HepG2 (cell line): ENCODE measurements around the gene CDHR5.

Experiments used
- GABPA ChIP-seq, 2 experiments: IDR thresholded peaks; 2 replicates each; pipeline ENCODE4 v1.6.1; 2011 to 2016; ENCODE audit warnings: low read depth in 2 of 2, low read length in 1 of 2, missing biosample characterization in 1 of 2, missing genetic modification characterization in 1 of 2
- MAFK ChIP-seq, 2 experiments: IDR thresholded peaks in 1 of 2; conservative IDR thresholded peaks in 1 of 2; 2 replicates each; pipeline ENCODE4 v1.6.1; 2011; ENCODE audit warnings: improper control_type of control experiment in 2 of 2, low read length in 2 of 2
- MAZ ChIP-seq, 2 experiments: sonication (generic) in 1 of 2; formaldehyde crosslinking in 1 of 2; IDR thresholded peaks; 2 replicates each; pipeline versions ENCODE4 v1.5.0 to v1.6.1; 2012 to 2020; ENCODE audit warnings: low read depth in 2 of 2, mild to moderate bottlenecking in 2 of 2, borderline replicate concordance in 1 of 2, improper control_type of control experiment in 1 of 2, low read length in 1 of 2, missing genetic modification reagents in 1 of 2, moderate library complexity in 1 of 2
- NFYB ChIP-seq: sonication (generic); formaldehyde crosslinking; IDR thresholded peaks from 2 replicates; pipeline ENCODE4 v1.4.0; 2020; ENCODE audit warnings: missing genetic modification reagents
- NR1H2 ChIP-seq: sonication (generic); formaldehyde crosslinking; IDR thresholded peaks from 2 replicates; pipeline ENCODE4 v1.8.1; 2022; ENCODE audit warnings: low read depth, missing genetic modification reagents, borderline replicate concordance
- PCBP1 ChIP-seq: fragments of 200-400 bp; formaldehyde crosslinking; IDR thresholded peaks from 2 replicates; pipeline ENCODE4 v1.6.1; 2017; ENCODE audit warnings: mild to moderate bottlenecking, low read depth, low read length, borderline replicate concordance
- POLR2A ChIP-seq, 2 experiments: IDR thresholded peaks; 2 replicates each; pipeline ENCODE4 v1.6.1; 2011; ENCODE audit warnings: low read depth in 2 of 2, low read length in 2 of 2, mild to moderate bottlenecking in 1 of 2, moderate library complexity in 1 of 2; ENCODE audit not compliant: insufficient read depth in 1 of 2
- SIN3A ChIP-seq: IDR thresholded peaks from 2 replicates; pipeline ENCODE4 v1.6.1; 2011; ENCODE audit warnings: low read depth, mild to moderate bottlenecking, control low read depth, low read length, borderline replicate concordance
- SKIL ChIP-seq: sonication (generic); formaldehyde crosslinking; IDR thresholded peaks from 2 replicates; pipeline ENCODE4 v1.8.0; 2022; ENCODE audit warnings: missing genetic modification reagents, mild to moderate bottlenecking, moderate library complexity, borderline replicate concordance
- SRSF9 ChIP-seq: fragments of 200-400 bp; formaldehyde crosslinking; IDR thresholded peaks from 2 replicates; pipeline ENCODE4 v1.6.1; 2018; ENCODE audit warnings: borderline replicate concordance, mild to moderate bottlenecking, low read depth, low read length; ENCODE audit not compliant: insufficient read depth, poor library complexity, severe bottlenecking
- ZNF275 ChIP-seq: sonication (generic); formaldehyde crosslinking; IDR thresholded peaks from 2 replicates; pipeline ENCODE4 v1.8.0; 2022; ENCODE audit warnings: missing genetic modification reagents, mild to moderate bottlenecking, inconsistent platforms, borderline replicate concordance
- ZNF674 ChIP-seq: sonication (generic); formaldehyde crosslinking; IDR thresholded peaks from 2 replicates; pipeline ENCODE4 v1.5.0; 2020; ENCODE audit warnings: low read depth, mild to moderate bottlenecking, missing genetic modification reagents
- ZNF761 ChIP-seq: sonication (generic); formaldehyde crosslinking; conservative IDR thresholded peaks from 2 replicates; pipeline ENCODE4 v1.4.0; 2020; ENCODE audit warnings: mild to moderate bottlenecking, missing genetic modification reagents

GRCh38 chr11:575996-576768 lies 48.6 kb downstream of the CDHR5 start, which contains the start of gene PHRF1:
- TF ChIP-seq PCBP1 (peak; percentile 90), POLR2A (IDR thresholded peaks at IDR 0.05; ENCODE audit: insufficient read depth in 1 of 2, low read depth in 2 of 2, low read length in 2 of 2) (peak in 1 of 2 experiments; percentile 85; a peak in 2 of 4 replicates), ZNF275 (CRISPR knock-in tag) (no peak), NFYB (peak; percentile 58), GABPA (IDR thresholded peaks at IDR 0.05; ENCODE audit: low read depth, low read length) (no peak), GABPA (CRISPR knock-in tag; IDR thresholded peaks at IDR 0.05; ENCODE audit: low read depth) (peak; percentile 92), SKIL (CRISPR knock-in tag) (no peak), SIN3A (peak; percentile 78; the same call in 1 of the 2 replicates), ZNF761 (CRISPR knock-in tag) (no peak), NR1H2 (CRISPR knock-in tag) (no peak), ZNF674 (CRISPR knock-in tag) (no peak), MAFK (conservative IDR thresholded peaks at IDR 0.05 in 1 of 2, IDR thresholded peaks at IDR 0.05 in 1 of 2; ENCODE audit: low read length in 2 of 2) (no peak), SRSF9 (no peak), MAZ (IDR thresholded peaks at IDR 0.05; ENCODE audit: borderline replicate concordance, low read depth, low read length) (no peak), MAZ (CRISPR knock-in tag; IDR thresholded peaks at IDR 0.05; ENCODE audit: low read depth) (peak; percentile 52)
